ENCODE results near the gene MAPRE2. TPM values are rescaled to one million over a fixed set of nuclear protein-coding genes. Genes with fewer than 3 reads are reported as not detected.

Gene MAPRE2
- polyA plus RNA-seq, 1 donor = 29.6 TPM

DNA sequence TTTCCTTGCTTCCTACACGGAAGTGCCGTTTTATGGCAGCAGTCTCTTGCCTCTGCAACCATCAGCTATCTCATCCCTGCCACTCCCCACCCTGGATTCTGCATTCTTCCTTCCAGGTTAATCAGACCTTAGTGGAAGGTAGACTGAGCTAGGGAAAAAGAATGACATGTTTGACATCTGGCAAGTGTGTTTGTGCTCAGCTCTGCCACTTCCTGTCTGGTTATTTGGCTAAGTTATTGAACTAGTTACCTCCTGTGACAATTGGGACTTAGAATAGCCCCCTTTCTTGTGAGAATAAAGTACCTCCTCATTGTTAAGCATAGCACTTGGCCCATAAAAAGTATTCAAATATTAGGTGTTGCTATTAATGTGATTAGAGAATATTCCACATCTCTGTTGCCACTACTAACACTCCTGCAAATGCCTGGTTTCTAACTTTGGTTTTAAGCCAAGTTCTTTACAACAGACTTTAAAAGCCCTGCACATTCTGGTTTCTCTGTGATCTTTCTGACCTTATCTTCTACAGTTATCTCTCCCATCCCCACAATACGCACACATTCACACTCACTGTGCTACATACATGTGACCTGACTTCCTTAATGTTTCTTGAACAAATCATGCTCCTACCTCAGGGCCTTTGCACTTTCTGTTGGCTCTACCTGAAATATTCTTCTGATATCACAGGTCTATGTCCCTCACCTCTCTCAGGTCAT is 10.8 kb upstream of the MAPRE2 start:
- no peak for DNase-seq

DNA sequence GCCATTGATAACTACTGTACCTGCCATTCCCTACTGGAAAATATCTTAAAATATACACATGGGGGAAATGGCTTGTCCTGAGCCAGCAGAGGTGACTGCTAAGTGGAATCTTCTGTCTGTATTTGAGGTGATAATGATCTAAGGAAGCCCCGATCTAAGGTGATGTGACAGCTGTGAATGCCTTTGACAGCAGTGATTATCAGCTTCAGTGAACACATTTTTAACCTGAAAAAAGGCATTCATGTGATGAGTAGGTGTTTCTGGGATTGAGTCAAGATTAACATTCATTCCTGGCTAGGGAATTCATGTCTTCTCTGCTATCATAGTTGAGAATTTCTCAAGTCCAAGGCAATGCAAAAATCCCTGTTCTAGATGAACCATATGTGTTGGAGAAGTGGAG is 9.1 kb upstream of the MAPRE2 start:
- DNase-seq = no peak

DNA sequence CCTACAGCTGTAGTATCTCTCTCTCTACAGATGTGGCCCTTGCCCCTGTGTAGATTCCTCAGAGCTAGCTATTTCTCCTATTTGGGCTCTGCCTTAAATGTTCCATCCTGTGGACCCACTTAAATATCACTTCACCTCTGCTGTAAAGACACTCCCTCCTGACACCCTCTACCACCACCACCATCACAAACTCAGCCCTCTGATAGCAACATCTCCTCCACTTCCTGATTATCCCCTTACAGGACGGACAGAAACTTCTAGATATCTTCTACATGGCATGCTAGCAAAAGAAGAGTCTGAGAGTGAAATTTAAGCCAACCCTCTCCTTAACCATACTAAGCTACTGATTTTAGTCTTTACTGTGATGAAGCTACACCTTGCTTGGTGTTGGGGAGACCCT is 3.2 kb upstream of the MAPRE2 start:
- DNase-seq = no peak

DNA sequence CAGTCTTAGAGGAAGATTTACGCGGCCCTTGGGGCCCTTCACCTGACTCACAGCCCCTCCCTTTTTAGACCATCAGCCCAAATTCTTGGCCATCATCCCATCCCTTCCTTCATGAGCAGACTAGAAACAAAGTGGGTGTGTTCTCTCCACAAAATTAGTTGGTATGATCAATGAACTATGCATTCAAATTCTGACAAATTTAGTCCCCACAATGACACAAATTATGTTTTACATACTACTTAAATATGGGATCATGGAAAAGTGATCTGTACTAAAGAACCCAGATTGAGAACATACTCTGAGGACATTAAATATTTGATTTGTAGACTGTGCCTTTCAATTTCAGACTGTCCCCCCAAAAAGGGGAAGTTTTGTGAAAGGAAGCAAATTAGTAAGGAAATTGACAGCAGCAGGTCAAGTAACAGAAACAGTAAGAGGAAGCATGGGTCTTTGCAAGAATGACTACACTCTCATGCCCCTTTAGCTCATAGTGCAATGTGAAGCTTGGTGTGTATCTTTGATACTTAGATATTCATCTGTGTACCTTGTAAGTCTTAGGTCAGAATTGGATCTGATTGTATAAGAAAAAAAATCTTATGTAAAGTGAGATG is 2.2 kb upstream of the MAPRE2 start:
- no peak for DNase-seq

DNA sequence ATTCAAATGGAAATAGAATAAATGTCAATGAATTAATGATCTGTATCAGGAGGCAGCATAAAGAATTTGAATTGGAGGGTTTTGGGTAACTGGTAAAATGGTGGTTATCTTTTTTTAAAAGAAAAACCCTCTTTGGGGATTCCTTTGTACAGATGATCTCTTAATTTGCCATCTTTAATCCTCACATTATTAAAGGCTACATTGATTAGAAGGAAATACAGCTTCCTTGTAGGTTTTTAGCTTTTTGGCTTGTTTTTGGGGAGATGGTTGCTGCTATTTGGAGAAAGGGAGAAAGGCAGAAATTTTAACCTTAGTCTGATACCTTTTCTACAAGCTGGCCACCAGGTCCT is 600 bp upstream of the MAPRE2 start:
- DNase-seq = no peak

DNA sequence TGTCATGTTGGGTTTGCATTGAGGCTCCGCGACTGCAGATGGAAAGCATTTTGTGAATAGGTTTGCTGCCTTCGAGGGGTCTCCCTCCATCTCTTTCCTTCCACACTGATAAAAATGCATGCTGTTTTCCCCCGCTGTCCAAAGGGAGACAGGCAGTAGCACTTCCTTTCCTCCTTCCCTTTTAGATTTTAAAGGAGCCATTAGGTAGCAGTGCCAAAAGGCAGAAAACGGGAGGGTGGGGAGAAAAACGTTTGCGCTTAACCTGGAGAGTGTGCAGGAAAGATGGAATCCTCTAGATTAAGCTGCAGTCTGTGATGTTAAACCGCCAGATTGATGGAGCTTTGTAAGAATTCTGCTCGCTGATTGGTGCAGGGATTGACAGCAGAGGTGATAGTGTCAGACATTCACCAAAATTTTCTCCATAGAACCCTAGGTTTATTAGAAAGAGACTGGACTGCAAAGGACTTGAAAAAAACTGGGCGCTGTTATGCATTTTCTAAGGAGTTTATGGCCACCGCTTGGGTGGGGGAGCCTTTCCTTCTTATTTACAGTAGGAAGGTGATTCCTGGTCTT is 688 bp downstream of the MAPRE2 start:
- no peak for DNase-seq

DNA sequence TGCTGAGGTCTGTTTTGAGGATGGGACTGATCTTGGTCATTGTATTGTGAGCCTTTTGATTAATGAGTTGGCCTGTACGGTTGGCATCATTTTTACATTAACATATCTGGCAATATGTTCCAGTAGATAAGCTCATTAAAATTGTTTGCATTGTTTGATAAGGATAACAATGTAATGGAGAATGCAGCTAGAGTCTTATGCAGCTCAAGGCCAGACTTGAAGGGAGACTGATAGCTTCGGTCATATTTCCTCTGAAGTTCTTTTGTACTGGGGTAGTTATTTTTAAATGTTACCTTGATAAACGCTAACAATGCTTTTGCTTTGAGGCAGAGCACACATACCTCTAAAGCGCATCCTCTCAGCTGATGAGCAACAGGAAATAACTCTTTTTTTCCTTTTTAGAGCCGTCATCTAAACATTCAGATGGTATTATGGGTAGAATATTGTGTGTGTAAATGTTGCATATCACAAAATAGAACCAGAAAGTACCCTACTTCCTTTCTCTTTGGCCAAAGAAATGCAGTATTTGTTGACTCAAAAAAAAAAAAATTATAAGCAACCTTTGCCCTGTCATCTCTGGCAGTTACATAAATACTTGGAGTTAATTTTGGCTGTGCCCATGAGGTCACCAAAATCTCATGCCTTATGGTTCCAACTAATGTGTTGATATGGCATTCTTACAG is 1.3 kb downstream of the MAPRE2 start:
- DNase-seq = no peak

DNA sequence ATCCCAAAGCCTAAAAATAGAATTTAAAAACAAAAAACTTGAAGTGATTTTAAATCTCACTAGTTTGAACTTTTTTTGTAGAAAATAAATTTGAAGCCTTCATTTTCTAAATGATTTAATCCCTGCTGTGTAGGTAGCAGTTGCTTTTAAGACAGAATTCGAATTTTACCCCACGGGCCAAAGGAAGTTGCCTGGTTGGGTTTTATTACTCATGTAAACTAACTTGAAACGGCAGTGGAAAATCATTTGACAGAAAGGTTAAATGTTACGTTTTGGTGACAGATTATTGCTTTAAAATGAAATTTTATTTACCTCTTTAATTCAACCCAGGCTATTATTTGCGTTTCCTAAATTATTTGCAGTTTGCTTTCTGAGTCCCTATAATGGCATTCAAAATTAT is 2.0 kb downstream of the MAPRE2 start:
- DNase-seq = no peak

DNA sequence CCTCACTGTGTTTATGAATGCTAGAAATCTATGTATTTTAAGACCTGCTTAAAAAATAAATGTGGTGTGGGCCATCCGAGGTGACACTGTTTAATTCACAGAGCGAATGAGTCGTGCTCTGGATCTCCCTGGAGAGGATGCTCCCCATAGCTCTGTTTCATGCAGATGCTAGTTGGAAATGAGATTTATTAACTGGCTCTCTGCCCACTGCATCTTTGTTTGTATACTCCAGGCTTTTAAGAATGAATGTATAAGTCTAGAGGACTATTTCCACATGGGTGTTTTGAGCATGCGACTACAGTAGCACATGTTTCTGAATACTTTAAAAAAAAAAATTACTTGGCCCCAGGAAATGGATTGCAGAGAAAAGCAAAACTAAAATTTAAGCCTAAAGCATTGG is 3.9 kb downstream of the MAPRE2 start:
- peak; percentile 63 for DNase-seq

DNA sequence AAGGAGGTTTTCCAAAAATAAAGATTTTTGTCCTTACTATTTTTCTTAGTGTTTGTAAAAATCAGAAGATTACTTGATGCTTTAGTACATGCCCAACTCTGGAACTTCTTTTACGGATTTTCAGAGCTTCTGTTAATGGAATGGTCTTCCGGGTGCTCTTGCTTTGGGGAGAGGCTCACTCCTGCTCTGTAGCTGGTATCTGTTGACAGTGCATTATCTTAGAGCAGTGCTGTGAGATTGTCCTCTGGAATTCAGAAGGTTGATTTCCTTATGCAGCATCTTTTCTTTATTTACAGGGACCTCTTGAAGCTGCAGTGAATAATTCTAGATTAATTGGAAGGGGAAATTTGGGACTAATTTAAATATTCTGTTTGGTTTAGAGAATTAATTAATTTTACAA is 4.6 kb downstream of the MAPRE2 start:
- no peak for DNase-seq

DNA sequence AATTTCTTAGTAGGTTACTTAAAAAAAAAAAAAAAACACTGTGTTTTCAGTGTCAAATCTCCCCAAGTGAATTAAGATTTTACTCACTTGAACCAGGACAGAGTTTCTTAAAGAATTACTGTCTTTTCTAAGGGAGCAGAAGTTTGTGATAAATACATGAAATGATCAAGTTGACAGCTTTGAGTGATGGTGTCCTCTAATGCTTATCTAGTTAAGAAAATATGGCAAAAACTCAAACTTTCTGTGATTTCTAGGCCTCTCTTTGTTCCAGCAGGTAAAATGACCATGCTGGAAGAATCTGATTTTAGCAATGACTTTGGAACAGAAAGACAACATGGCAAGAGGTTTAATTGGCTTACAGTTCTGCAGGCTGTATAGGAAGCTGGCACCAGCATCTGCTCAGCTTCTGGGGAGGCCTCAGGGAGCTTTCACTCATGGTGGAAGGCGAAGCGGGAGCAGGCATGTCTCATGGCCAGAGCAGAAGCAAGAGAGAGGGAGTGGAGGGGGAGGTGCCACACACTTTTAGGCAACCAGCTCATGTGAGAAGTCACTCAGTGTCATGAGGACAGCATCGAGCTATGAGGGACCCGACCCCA is 6.6 kb downstream of the MAPRE2 start:
- no peak for DNase-seq

DNA sequence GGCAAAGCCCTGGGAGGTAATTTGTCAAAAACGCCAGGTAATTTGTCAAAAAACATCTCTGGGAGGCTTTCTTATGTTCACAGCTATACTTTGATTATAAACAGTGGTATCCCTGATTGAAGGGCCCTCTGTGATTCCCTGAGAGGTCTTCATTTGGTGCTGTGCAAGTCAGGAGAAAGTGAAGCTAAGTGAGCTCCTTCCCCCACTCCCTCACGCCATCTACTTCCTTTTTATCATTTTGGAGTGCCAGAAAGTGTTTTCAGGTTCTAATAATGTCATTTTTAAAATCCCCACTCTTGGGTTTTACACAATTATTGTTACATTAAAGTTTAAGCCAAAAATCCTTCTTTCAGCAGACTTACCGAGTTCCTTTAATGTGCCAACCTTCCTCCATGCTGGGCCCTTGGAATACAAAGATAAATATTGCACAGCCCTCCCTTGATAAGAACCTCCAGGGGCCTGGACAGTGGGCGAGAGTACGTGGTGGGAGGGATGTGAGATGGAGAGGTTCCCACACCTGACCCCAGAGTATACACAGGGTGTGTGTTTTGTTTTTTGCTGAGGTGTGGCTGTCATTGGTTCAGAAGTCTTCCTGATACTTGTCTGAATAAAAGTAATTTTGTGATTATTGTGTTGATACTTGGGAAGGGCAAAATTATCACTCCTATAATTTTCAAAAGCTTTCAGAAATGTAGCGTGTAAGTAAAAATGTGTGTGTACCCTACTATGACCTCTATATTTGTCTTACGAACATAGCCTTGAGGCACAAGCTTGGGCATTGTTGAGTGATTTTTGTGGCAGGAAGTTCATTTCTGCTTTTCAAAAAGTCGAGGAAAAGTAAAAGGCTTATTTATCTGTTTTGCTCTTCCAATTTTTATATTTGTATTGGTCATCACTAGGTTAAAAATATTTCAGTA is 8.2 kb downstream of the MAPRE2 start:
- no peak for DNase-seq

DNA sequence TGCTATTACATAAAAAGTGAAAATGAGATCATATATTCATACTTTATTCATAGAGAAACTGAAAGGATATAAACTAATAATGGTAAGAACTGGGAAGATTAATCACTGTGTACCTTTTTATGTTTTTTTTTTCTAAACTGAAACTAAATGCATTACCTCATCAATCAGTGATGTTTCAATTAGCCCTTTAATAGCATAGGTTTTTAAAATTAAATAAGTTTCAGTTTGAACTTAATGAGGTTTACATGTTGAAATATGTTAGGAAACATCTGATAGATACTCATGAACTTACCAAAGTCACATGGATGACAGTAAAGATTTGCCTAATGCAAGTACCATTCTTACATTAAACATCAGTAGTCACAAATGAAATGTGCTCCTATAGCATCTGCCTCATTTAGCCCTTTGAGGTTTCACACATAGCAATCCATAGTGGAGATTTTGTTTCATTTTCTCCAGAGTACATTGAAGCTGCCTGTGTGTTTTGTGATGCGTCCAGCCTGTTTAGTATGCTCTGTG is 8.9 kb downstream of the MAPRE2 start:
- no peak for DNase-seq

DNA sequence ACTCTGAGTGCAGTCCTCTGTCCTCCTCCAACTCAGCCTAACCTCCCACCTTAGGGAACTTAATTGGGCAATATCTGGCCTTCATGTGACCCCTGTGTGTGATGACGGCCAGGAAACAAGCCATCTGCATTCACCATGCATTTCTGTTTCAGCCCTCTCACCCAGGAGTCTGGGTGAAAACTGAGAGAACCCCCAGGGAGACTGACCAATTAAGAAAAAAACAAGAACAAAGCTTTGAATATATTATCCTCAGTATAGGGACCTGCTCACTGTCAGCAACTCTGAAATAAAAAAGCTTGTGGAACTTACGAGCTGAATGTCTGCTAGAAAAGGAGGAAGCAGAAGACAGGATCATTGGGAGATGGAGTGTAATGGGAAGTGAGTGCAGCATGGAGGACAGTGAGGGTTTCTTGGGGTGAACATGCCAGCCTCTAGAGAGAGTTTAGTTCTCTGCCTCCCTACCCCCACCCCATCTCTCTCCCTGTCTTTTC is 9.5 kb downstream of the MAPRE2 start:
- DNase-seq = no peak

DNA sequence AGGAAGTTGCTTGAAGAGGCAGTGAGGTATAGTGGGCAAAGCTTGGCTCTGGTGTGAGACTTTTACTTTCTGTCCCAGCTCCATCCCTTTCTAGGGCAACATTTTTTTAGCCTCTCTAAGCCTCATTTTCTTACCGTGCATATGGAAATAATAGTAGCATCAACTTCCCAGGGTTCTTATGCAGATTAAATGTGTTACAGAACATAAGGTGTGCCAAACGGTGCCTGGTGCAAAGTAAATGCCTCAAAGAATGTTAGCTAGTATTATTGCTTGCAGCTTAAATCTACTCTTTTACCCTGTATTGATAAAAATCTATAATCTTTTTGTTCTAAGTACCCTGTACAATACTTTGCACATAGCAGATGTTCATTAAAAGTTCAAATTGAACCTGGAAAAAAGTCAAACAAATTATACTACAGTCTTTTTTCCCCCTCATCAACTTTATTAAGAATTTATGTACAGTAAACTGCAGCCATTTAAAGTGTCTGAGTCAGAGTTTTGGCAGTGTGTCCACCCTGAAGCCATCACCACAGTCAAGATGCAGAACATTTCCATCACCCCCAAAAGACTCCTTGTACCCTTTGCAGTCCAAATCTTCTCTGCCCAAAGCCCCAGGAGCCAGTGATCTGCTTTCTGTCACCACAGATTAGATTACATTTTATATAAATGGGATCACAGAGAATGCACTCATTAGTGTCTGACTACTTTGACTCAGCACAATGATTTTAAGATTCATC is 10.6 kb downstream of the MAPRE2 start:
- no peak for DNase-seq

DNA sequence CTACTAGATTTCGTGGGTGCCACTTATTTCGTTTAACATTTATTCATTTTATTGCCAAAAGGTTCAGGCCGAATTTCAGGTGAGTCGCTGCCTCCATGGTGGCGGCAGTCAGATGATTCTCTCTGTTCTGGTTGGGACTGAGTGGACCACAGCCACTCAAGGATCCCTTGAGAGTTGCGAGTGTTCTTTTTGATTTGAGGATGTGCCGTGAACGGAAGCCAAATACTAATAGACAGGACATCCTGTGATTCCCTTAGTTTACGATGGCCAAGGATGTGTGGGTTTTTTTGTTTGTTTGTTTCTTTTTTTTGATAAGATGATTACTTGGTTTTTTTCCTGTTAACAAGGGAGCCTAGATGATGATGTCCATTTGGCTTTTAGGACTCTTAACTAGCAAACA is 13.2 kb downstream of the MAPRE2 start:
- DNase-seq = no peak

DNA sequence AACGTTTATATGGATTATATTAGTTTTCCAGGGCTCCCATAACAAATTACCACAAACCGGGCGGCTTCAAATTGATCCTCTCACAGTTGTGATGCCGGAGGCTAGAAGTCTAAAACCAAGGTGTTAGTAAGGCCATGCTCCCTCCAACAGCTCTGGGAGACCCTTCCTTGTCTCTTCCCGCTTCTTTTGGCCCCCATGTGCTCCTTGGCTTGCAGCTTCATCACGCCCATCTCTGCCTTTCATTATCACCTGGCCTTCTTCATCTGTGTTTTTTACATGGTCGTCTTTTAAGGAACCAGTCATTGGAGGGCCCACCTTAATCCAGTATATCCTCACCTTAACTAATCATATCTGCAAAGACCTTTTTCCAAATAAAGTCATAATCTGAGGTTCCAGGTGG is 13.9 kb downstream of the MAPRE2 start:
- DNase-seq = no peak

DNA sequence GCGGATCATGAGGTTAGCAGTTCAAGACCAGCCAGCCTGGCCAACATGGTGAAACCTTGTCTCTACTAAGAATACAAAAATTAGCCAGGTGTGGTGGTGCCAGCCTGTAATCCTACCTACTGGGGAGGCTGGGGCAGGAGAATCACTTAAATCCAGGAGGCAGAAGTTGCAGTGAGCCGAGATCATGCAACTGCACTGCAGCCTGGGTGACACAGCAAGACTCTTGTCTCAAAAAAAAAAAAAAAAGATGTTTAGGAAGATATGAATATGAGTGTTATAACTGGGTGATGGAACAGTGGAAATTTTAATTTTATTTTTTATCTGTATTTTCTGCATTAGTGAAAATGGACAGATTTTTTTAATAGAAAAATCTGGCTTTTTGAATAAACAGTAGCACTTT is 14.5 kb downstream of the MAPRE2 start:
- DNase-seq = no peak

DNA sequence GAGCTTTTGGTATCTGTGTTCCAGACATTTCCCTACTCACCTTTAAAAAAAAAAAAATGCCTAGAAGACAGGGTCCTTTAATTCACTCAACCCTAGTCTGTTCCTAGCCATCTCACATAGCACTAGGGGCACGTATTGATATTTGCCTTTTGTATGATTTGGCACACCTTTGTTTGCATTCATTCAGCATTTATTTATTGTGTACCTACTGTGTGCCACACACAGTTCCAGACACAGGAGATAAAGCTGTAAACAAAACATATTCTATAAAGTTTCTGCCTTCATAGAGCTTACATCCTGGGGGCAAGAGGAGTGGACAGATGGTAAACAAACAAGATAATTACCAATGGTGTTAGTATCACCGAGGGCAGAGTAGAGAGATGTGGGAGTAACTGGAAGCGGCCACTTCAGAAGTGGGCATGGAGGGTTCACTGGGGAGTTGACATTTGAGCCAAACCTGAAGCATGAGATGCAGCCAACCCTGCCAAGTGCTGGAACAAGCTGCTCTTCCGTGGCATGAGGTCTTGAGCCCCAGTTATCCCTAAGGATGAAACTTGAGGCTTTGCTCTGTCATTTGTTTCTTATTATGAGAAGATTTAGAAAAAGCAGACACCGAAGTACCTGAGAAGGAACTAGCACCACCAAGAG is 18.2 kb downstream of the MAPRE2 start:
- DNase-seq = no peak

DNA sequence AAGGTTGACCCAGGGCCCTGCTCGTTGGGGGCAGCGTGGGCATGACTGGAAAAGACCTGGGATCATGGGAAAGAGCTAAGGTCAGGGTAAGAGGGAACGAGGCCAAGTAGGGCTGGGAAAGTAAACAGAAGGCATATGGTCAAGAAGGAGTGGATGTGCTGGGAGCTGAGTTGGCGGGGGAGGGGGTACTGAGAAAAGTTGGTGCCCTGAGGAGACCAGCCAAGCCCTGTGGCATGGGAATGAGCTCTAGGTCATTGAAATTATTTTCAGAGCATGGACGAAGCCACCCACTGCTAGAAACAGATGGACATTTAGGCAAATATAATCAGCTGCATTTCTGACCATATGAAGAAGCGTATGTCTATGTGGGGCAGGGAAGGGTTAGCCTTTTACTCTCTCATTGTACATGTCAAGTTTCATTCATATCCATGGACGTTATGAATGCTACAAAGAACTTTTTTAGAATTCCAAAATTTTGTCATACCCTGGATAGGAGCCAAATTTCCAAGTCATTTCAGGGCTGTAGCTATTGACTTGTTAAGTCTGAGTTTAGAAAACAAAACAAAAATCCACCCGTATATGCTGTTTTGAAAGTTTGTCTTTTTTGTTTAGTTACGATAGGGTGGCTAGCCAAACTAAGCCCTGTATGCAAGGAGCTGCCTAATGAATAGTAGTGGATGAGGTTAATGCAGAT is 19.1 kb downstream of the MAPRE2 start:
- no peak for DNase-seq

Measured in left kidney (tissue), 2 donors.